ENCODE results near the gene NME4.

Gene NME4

DNA sequence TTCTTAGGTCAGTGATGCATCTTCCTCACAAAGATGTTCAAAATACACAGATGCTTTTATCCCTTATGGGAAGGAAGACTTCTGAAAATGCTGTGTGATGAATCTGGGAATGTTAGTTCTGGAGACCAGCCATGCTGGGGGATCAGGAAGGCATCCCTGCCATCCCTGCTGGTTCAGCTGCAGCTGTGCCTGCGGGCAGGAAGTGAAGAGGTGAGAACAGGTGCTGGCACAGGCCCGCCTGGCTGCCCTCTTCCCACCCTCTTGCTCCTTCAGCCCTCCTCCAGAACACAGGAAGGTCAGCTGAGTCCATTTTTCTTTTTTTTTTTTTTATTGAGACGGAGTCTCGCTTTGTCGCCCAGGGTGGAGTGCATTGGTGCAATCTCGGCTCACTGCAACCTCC is 43.6 kb downstream of the NME4 start:
- no peak for DNase-seq

DNA sequence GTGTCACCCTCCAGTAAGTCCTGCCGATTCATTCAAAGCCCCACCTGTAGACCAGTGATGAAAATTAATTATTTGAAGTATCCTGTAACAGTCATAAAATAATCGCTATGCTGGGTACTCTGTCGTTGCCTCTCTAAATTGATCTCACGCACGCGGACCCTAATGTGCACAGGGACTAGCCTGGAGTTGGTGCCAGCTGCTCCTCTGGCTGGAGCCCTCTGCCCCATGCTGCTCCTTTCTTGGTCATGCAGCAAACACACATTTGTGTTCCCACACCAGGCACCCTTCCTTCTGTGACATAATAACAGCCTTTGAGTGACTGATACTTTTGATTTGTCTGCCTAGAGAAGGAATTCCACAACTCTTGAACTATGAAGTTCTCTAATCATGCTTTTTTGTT is 44.4 kb downstream of the NME4 start:
- DNase-seq = no peak

DNA sequence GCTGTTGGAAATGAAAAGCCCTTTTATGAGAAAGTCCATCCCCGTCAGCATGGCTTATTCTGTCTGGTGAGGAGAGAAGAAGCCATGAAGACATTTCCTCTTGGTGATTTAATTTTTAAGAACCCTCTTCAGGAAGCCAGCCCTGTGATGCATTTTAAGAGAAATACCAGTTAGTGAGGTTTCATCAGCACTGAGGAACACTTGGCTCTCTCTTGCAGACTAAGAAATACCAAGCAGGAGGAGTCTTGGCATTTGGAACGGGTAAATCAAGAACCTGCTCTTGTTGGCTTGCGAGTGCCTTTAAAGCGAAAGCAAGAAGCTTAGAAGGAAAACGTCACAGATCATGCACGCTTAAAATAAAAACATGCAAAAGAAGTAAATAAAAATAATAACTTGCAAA is 46.0 kb downstream of the NME4 start:
- no peak for DNase-seq

DNA sequence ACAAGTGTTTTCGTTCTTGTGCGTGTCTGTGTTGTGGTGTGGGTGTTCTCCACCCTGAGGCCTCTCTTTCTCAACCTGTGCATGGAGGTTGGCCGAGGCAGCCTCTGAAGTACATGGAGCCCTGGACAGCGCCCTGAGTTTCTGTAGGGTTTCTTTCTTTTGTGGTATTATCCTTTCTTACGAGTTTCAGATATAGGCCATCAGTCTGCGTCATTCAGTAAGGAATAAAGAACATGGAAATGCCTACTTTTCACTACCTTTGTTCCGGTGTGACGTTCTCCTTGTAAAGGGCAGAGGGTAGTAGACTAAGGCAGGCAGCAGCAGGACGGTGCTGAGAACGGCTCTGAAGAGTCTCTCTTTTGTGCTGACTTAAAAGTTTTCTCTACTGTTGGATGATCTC is 47.0 kb downstream of the NME4 start:
- DNase-seq = no peak

DNA sequence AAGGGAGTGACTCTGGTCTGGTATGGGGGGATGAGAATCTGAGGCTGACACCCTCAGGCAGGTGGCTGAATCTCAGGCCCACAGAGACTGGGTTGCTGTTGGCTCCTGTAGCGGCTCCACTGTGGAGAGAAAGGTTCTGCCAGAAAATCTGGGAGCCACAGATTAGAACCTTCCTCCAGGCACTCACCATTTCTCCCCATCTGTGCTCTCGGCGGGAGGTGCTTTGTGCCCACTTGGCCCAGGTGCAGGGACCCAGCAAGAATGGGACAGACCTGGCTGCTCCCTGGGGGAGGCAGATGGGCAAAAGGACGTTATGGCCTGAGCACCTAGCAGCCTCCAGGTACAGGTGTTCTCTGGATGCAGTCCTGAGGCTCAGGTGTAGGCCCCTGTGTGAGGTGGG is 48.6 kb downstream of the NME4 start:
- DNase-seq = no peak

Data from CD4-positive, alpha-beta T cell treated with Interferon alpha-2 for 1 hour (primary cell).